ENCODE data around the gene XRCC1.

Gene XRCC1

GRCh38 chr19:43609872-43610271 lies 34.5 kb upstream of the XRCC1 start:
- Histone ChIP-seq H3K9me3 (ENCODE audit: control insufficient read depth, insufficient read depth, low read depth, low read length) (no peaks in the 10 kb centered on the region; the same call in 1 of the 2 replicates), H3K27ac (ENCODE audit: extremely low read depth, low read depth, low read length) (no peak overlapping the region), H3K36me3 (ENCODE audit: control insufficient read depth in 2 of 2, insufficient read depth in 1 of 2, low read length in 2 of 2) (peaks cover 58 to 79% of the 10 kb centered on the region in 2 experiments), H3K4me1 (ENCODE audit: control insufficient read depth, insufficient read depth, low read length) (peaks cover 28% of the 10 kb centered on the region), H3K4me3 (ENCODE audit: low read depth, low read length) (no peak overlapping the region)
- CTCF ChIA-PET: interaction anchor here (0.6 to 0.8 kb wide), 3 partner anchors 16 to 163 kb away, joined by 3 to 6 read pairs (median 4); no protein-coding TSS in a partner anchor
- POLR2A ChIA-PET: interaction anchor here (0.6 kb wide), 2 partner anchors 8 to 116 kb away, joined by 3 to 4 read pairs; no protein-coding TSS in a partner anchor
- TF ChIP-seq ZNF704 (tag by site-specific recombination; IDR thresholded peaks at IDR 0.05) (no peak), HIC1 (tag by site-specific recombination; IDR thresholded peaks at IDR 0.05) (peak; percentile 61; the same call in 1 of the 2 replicates), ZBTB48 (tag by site-specific recombination; IDR thresholded peaks at IDR 0.05) (no peak), KLF8 (tag by site-specific recombination; IDR thresholded peaks at IDR 0.05) (peak; percentile 18; the same call in 1 of the 2 replicates), ZNF639 (tag by site-specific recombination; IDR thresholded peaks at IDR 0.05) (no peak), ZNF600 (tag by site-specific recombination; IDR thresholded peaks at IDR 0.05) (no peak), ZNF350 (tag by site-specific recombination; IDR thresholded peaks at IDR 0.05) (no peak), IKZF3 (tag by site-specific recombination; IDR thresholded peaks at IDR 0.05) (0 out of 2 replicates have a peak, but pooled peaks have one; percentile 9), BCL11A (tag by site-specific recombination; IDR thresholded peaks at IDR 0.05; ENCODE audit: low read depth) (no peak), ZFP69B (tag by site-specific recombination; IDR thresholded peaks at IDR 0.05) (no peak), ZNF791 (tag by site-specific recombination; IDR thresholded peaks at IDR 0.05) (no peak), ZNF221 (tag by site-specific recombination; IDR thresholded peaks at IDR 0.05; ENCODE audit: borderline replicate concordance) (no peak), ZNF596 (tag by site-specific recombination; IDR thresholded peaks at IDR 0.05) (no peak), ZXDB (tag by site-specific recombination; IDR thresholded peaks at IDR 0.05) (no peak), ELK4 (IDR thresholded peaks at IDR 0.05; ENCODE audit: borderline replicate concordance, low read depth, low read length) (no peak), ZNF10 (tag by site-specific recombination; IDR thresholded peaks at IDR 0.05) (no peak)
- TF ChIP-seq, protein P1, sequence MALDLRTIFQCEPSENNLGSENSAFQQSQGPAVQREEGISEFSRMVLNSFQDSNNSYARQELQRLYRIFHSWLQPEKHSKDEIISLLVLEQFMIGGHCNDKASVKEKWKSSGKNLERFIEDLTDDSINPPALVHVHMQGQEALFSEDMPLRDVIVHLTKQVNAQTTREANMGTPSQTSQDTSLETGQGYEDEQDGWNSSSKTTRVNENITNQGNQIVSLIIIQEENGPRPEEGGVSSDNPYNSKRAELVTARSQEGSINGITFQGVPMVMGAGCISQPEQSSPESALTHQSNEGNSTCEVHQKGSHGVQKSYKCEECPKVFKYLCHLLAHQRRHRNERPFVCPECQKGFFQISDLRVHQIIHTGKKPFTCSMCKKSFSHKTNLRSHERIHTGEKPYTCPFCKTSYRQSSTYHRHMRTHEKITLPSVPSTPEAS (tag by site-specific recombination; IDR thresholded peaks at IDR 0.05): no peak
- TF ChIP-seq, protein P2, sequence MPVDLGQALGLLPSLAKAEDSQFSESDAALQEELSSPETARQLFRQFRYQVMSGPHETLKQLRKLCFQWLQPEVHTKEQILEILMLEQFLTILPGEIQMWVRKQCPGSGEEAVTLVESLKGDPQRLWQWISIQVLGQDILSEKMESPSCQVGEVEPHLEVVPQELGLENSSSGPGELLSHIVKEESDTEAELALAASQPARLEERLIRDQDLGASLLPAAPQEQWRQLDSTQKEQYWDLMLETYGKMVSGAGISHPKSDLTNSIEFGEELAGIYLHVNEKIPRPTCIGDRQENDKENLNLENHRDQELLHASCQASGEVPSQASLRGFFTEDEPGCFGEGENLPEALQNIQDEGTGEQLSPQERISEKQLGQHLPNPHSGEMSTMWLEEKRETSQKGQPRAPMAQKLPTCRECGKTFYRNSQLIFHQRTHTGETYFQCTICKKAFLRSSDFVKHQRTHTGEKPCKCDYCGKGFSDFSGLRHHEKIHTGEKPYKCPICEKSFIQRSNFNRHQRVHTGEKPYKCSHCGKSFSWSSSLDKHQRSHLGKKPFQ (tag by site-specific recombination; IDR thresholded peaks at IDR 0.05): no peak
- TF ChIP-seq, protein P3, sequence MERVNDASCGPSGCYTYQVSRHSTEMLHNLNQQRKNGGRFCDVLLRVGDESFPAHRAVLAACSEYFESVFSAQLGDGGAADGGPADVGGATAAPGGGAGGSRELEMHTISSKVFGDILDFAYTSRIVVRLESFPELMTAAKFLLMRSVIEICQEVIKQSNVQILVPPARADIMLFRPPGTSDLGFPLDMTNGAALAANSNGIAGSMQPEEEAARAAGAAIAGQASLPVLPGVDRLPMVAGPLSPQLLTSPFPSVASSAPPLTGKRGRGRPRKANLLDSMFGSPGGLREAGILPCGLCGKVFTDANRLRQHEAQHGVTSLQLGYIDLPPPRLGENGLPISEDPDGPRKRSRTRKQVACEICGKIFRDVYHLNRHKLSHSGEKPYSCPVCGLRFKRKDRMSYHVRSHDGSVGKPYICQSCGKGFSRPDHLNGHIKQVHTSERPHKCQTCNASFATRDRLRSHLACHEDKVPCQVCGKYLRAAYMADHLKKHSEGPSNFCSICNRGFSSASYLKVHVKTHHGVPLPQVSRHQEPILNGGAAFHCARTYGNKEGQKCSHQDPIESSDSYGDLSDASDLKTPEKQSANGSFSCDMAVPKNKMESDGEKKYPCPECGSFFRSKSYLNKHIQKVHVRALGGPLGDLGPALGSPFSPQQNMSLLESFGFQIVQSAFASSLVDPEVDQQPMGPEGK (tag by site-specific recombination; IDR thresholded peaks at IDR 0.05): no peak
- TF ChIP-seq, protein P4, sequence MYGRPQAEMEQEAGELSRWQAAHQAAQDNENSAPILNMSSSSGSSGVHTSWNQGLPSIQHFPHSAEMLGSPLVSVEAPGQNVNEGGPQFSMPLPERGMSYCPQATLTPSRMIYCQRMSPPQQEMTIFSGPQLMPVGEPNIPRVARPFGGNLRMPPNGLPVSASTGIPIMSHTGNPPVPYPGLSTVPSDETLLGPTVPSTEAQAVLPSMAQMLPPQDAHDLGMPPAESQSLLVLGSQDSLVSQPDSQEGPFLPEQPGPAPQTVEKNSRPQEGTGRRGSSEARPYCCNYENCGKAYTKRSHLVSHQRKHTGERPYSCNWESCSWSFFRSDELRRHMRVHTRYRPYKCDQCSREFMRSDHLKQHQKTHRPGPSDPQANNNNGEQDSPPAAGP (tag by site-specific recombination; IDR thresholded peaks at IDR 0.05): 0 out of 2 replicates have a peak, but pooled peaks have one; percentile 6

Data from HEK293 (cell line).